Endothelial cell (in vitro differentiated cells): ENCODE data around the gene ZNF646. TPM values are rescaled to one million over a fixed set of nuclear protein-coding genes. Genes with fewer than 3 reads are reported as not detected.
A peak's percentile ranks its signal among the peaks of the same experiment; 100 is the strongest.

Experiments
- DNase-seq: peaks from one replicate; pipeline ENCODE4 v3.0.0; 2021; ENCODE audit warnings: low spot score
- H3K27ac Mint-ChIP-seq: one replicate; pipeline ENCODE4 v1.8.0; 2021; ENCODE audit warnings: mixed read lengths, inconsistent platforms; ENCODE audit not compliant: unreplicated experiment
- H3K27me3 Mint-ChIP-seq: one replicate; pipeline ENCODE4 v1.8.0; 2021; ENCODE audit warnings: mild to moderate bottlenecking, moderate library complexity, mixed read lengths, inconsistent platforms; ENCODE audit not compliant: unreplicated experiment
- H3K36me3 Mint-ChIP-seq: one replicate; pipeline ENCODE4 v1.8.0; 2021; ENCODE audit warnings: mild to moderate bottlenecking, low read depth, mixed read lengths, inconsistent platforms; ENCODE audit not compliant: unreplicated experiment
- H3K4me1 Mint-ChIP-seq: one replicate; pipeline ENCODE4 v1.8.0; 2021; ENCODE audit warnings: mild to moderate bottlenecking, mixed read lengths, inconsistent platforms; ENCODE audit not compliant: unreplicated experiment
- H3K4me3 Mint-ChIP-seq: one replicate; pipeline ENCODE4 v1.8.0; 2021; ENCODE audit warnings: mild to moderate bottlenecking, mixed read lengths, inconsistent platforms; ENCODE audit not compliant: unreplicated experiment
- H3K9me3 Mint-ChIP-seq: one replicate; pipeline ENCODE4 v1.8.0; 2021; ENCODE audit warnings: mixed read lengths, inconsistent platforms; ENCODE audit not compliant: unreplicated experiment
- CTCF ChIP-seq: fragments of 200-600 bp; sonication (generic); IDR thresholded peaks from one replicate; pipeline ENCODE4 v1.5.0; 2021; ENCODE audit warnings: antibody characterized with exemption; ENCODE audit not compliant: unreplicated experiment
- total RNA-seq: library from RNA; stranded (reverse); fragmentation: NEBNext Ultra II Directional; extraction: Animal tissue kit (Norgen Biotek cat#: 25700); gene quantifications from one replicate; pipeline ENCODE4 v1.2.1, GENCODE V29; 2021; ENCODE audit not compliant: unreplicated experiment

The ZNF646 gene
- total RNA-seq, 1 donor from 2014 or later: 25.5 TPM

GRCh38 chr16:31113121-31114120 is 39.2 kb downstream of the ZNF646 start:
- no peaks in the 10 kb centered on the region for H3K9me3 Mint-ChIP-seq
- no peak for DNase-seq
- no peak overlapping the region for H3K4me3 Mint-ChIP-seq
- H3K27me3 Mint-ChIP-seq: peaks cover 22% of the 10 kb centered on the region
- H3K36me3 Mint-ChIP-seq: peaks cover 27% of the 10 kb centered on the region
- H3K27ac Mint-ChIP-seq: peak overlapping the region; percentile 91
- H3K4me1 Mint-ChIP-seq: peaks cover 17% of the 10 kb centered on the region
- TF ChIP-seq CTCF: no peak

GRCh38 chr16:31114468-31114867 is 40.2 kb downstream of the ZNF646 start:
- Mint-ChIP-seq H3K4me3 (no peak overlapping the region), H3K27me3 (peaks cover 22% of the 10 kb centered on the region), H3K36me3 (peaks cover 29% of the 10 kb centered on the region), H3K9me3 (no peaks in the 10 kb centered on the region), H3K27ac (peak overlapping the region; percentile 83), H3K4me1 (peaks cover 18% of the 10 kb centered on the region)
- no peak for TF ChIP-seq CTCF
- no peak for DNase-seq

DNA sequence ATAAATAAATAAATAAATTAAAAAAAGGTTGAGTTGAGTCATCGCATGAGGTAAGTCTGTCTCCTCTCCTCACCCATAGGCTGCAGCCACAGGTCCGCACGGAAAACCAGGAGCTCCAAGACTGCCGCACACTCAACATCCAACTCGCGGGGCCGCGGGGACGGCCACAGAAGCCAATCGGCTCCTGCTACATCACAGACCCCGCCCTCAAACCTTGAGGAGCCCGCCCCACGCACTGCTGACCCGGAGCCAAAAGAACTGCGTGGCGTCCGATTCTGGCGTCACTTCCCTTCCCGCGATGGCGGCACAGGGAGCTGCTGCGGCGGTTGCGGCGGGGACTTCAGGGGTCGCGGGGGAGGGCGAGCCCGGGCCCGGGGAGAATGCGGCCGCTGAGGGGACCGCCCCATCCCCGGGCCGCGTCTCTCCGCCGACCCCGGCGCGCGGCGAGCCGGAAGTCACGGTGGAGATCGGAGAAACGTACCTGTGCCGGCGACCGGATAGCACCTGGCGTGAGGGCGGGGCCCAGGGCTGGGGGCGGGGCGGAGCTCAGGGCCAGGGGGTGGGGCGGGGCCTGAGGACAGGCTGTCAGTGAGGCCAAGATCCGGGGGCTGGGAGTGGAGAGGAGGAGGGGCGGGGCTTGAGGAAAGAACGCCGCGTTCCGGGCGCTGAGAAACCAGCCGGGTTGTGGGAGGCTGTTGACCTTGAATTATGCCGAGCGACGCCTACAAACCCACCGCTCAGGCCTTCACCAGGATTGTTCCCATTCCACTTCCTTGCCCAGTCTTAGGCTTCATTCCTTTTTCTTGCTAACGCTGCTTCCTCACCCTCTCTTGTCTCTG is 43.4 kb downstream of the ZNF646 start, which contains the start of gene KAT8:
Gene KAT8, plus strand, starts transcription at position 281 of the 839 bp plus-strand sequence. Its CDS starts 18 bp downstream, at position 299.
- TF ChIP-seq CTCF: no peak
- Mint-ChIP-seq H3K27ac (peak within 1 kb of the TSS; percentile 86), H3K9me3 (no peaks in the 10 kb centered on the region), H3K27me3 (peaks cover 17% of the 10 kb centered on the region), H3K4me3 (peak within 1 kb of the TSS; percentile 88), H3K36me3 (peaks cover 27% of the 10 kb centered on the region), H3K4me1 (peaks cover 15% of the 10 kb centered on the region)
- peak; percentile 95 for DNase-seq

GRCh38 chr16:31118223-31119155 is 44.3 kb downstream of the ZNF646 start:
- Mint-ChIP-seq H3K9me3 (no peaks in the 10 kb centered on the region), H3K27ac (peak overlapping the region; percentile 86), H3K4me1 (peaks cover 15% of the 10 kb centered on the region), H3K36me3 (peaks cover 25% of the 10 kb centered on the region), H3K4me3 (peak overlapping the region; percentile 88), H3K27me3 (peaks cover 17% of the 10 kb centered on the region)
- DNase-seq: no peak
- no peak for TF ChIP-seq CTCF
